ENCODE data around the gene FTO.
"Not testable (repeated sequence)": the region's sequence is repeated elsewhere in the genome, so short reads cannot be mapped to it uniquely, and the experiment has no call there.

Gene FTO

GRCh38 chr16:53865494-53865863, 161.5 kb downstream of the FTO start:
- no peak for DNase-seq (ENCODE audit: low spot score)

- DNase-seq (ENCODE audit: low spot score) = no peak
Observed at GRCh38 chr16:53866520-53866919, 162.6 kb downstream of the FTO start.

GRCh38 chr16:53870831-53871230, 166.9 kb downstream of the FTO start:
- no peak for DNase-seq (ENCODE audit: low spot score)

GRCh38 chr16:53872248-53873221, 168.6 kb downstream of the FTO start:
- DNase-seq (ENCODE audit: low spot score) = no peak

GRCh38 chr16:53876811-53877210, 172.9 kb downstream of the FTO start:
- no peak for DNase-seq (ENCODE audit: low spot score)

GRCh38 chr16:53878216-53878615, 174.3 kb downstream of the FTO start:
- no peak for DNase-seq (ENCODE audit: low spot score)

GRCh38 chr16:53881371-53881770, 177.4 kb downstream of the FTO start:
- DNase-seq (ENCODE audit: low spot score) = no peak

- DNase-seq (ENCODE audit: low spot score) = no peak
Observed at GRCh38 chr16:53882310-53882709, 178.4 kb downstream of the FTO start.

- no peak for DNase-seq (ENCODE audit: low spot score)
Observed at GRCh38 chr16:53884748-53885147, 180.8 kb downstream of the FTO start.

- DNase-seq (ENCODE audit: low spot score) = no peak
Observed at GRCh38 chr16:53886482-53887378, 182.8 kb downstream of the FTO start.

- DNase-seq (ENCODE audit: low spot score) = no peak
Observed at GRCh38 chr16:53888222-53888621, 184.3 kb downstream of the FTO start.

GRCh38 chr16:53890877-53891276, 186.9 kb downstream of the FTO start:
- DNase-seq (ENCODE audit: low spot score) = not testable (repeated sequence)

GRCh38 chr16:53891409-53892139, 187.6 kb downstream of the FTO start:
- DNase-seq (ENCODE audit: low spot score) = no peak

- DNase-seq (ENCODE audit: low spot score) = no peak
Observed at GRCh38 chr16:53892155-53892554, 188.2 kb downstream of the FTO start.

GRCh38 chr16:53893731-53894435, 189.9 kb downstream of the FTO start:
- no peak for DNase-seq (ENCODE audit: low spot score)

- no peak for DNase-seq (ENCODE audit: low spot score)
Observed at GRCh38 chr16:53894686-53895085, 190.7 kb downstream of the FTO start.

- no peak for DNase-seq (ENCODE audit: low spot score)
Observed at GRCh38 chr16:53895433-53895832, 191.5 kb downstream of the FTO start.

GRCh38 chr16:53895851-53896250, 191.9 kb downstream of the FTO start:
- DNase-seq (ENCODE audit: low spot score) = no peak

GRCh38 chr16:53896722-53897121, 192.8 kb downstream of the FTO start:
- no peak for DNase-seq (ENCODE audit: low spot score)

GRCh38 chr16:53898993-53899392, 195.0 kb downstream of the FTO start:
- DNase-seq (ENCODE audit: low spot score) = no peak

GRCh38 chr16:53899431-53899830, 195.5 kb downstream of the FTO start:
- no peak for DNase-seq (ENCODE audit: low spot score)

- no peak for DNase-seq (ENCODE audit: low spot score)
Observed at GRCh38 chr16:53900667-53901066, 196.7 kb downstream of the FTO start.

All from HuH-7.5 (cell line).